GM23248 (cell line): ENCODE data around the gene STARD4. TPM values are rescaled to one million over a fixed set of nuclear protein-coding genes. Genes with fewer than 3 reads are reported as not detected.
A peak's percentile ranks its signal among the peaks of the same experiment; 100 is the strongest.

Experiments
- DNase-seq: peaks from one replicate; pipeline ENCODE4 v3.0.0-alpha.2; 2015
- H2AFZ ChIP-seq: fragments of 200-600 bp; sonication (generic); 2 replicates; pipeline ENCODE4 v1.6.1; 2016; ENCODE audit warnings: antibody characterized with exemption
- H3F3A ChIP-seq: fragments of 200-600 bp; sonication (generic); 2 replicates; pipeline ENCODE4 v1.6.1; 2016; ENCODE audit warnings: mild to moderate bottlenecking, antibody characterized with exemption, mixed run types; ENCODE audit not compliant: insufficient read depth
- H3K27ac ChIP-seq: fragments of 200-600 bp; sonication (generic); 2 replicates; pipeline ENCODE4 v1.5.1; 2016; ENCODE audit warnings: mild to moderate bottlenecking
- H3K27me3 ChIP-seq: fragments of 200-600 bp; sonication (generic); replicated peaks from 2 replicates; pipeline ENCODE4 v1.6.1; 2016; ENCODE audit warnings: mild to moderate bottlenecking; ENCODE audit not compliant: insufficient read depth
- H3K36me3 ChIP-seq: fragments of 200-600 bp; sonication (generic); 2 replicates; pipeline ENCODE4 v1.6.1; 2016; ENCODE audit warnings: low read depth, mild to moderate bottlenecking
- H3K4me1 ChIP-seq: fragments of 200-600 bp; sonication (generic); 2 replicates; pipeline ENCODE4 v1.6.1; 2016; ENCODE audit warnings: mild to moderate bottlenecking; ENCODE audit not compliant: insufficient read depth
- H3K4me2 ChIP-seq: fragments of 200-600 bp; sonication (generic); one replicate; pipeline ENCODE4 v1.6.1; 2016; ENCODE audit warnings: mild to moderate bottlenecking; ENCODE audit not compliant: unreplicated experiment
- H3K4me3 ChIP-seq: fragments of 200-600 bp; sonication (generic); 2 replicates; pipeline ENCODE4 v1.5.1; 2016; ENCODE audit warnings: mild to moderate bottlenecking
- H3K79me2 ChIP-seq: fragments of 200-600 bp; sonication (generic); 2 replicates; pipeline ENCODE4 v1.6.1; 2016; ENCODE audit warnings: mild to moderate bottlenecking; ENCODE audit not compliant: insufficient read depth
- H3K9ac ChIP-seq: fragments of 200-600 bp; sonication (generic); 2 replicates; pipeline ENCODE4 v1.6.1; 2016; ENCODE audit warnings: mild to moderate bottlenecking
- H3K9me2 ChIP-seq: fragments of 200-600 bp; sonication (generic); 2 replicates; pipeline ENCODE4 v1.6.1; 2016; ENCODE audit warnings: mixed run types, mild to moderate bottlenecking, moderate library complexity; ENCODE audit not compliant: insufficient read depth
- H3K9me3 ChIP-seq: fragments of 200-600 bp; sonication (generic); one replicate; pipeline ENCODE4 v1.6.1; 2017; ENCODE audit warnings: low read depth
- H4K20me1 ChIP-seq: fragments of 200-600 bp; sonication (generic); 2 replicates; pipeline ENCODE4 v1.6.0; 2016; ENCODE audit not compliant: insufficient read depth
- EZH2 ChIP-seq: fragments of 200-600 bp; sonication (generic); IDR thresholded peaks from 2 replicates; pipeline ENCODE4 v1.6.1; 2018; ENCODE audit warnings: antibody characterized with exemption, mild to moderate bottlenecking; ENCODE audit not compliant: insufficient read depth, poor library complexity, severe bottlenecking
- EZH2phosphoT487 ChIP-seq: fragments of 200-600 bp; sonication (generic); IDR thresholded peaks from 2 replicates; pipeline ENCODE4 v1.6.1; 2018; ENCODE audit warnings: antibody characterized with exemption, moderate library complexity, mild to moderate bottlenecking, low read depth; ENCODE audit not compliant: insufficient read depth
- WGBS, 2 experiments: methylation state at CpG; one replicate each; pipeline ENCODE4 v1.1.6; 2015 to 2017; ENCODE audit warnings: low lambda C conversion rate in 2 of 2, low coverage in 1 of 2; ENCODE audit errors: missing lambda C conversion rate in 2 of 2; 5-methylcytosine and 5-hydroxymethylcytosine counted together
- in situ Hi-C: fragments of 300-500 bp; cut with MboI; formaldehyde crosslinking; loops from 2 replicates; pipeline ENCODE4 v1.15.0; 2020
- polyA plus RNA-seq: library from polyadenylated mRNA; unstranded; fragments of >200 nt; fragmentation: Nextera tagmentation; extraction: Ambion mirVana; gene quantifications from 2 replicates; pipeline ENCODE4 v1.2.1, GENCODE V29; 2016
- total RNA-seq: library from RNA; depleted of rRNA; stranded (reverse); fragments of >200 nt; shearing (Covaris generic); gene quantifications from 2 replicates; pipeline ENCODE4 v1.2.3, GENCODE V29; 2014

The STARD4 gene
- total and polyA plus RNA-seq, 2 experiments from 2014 or later, result 21.1 to 45.3 TPM

DNA sequence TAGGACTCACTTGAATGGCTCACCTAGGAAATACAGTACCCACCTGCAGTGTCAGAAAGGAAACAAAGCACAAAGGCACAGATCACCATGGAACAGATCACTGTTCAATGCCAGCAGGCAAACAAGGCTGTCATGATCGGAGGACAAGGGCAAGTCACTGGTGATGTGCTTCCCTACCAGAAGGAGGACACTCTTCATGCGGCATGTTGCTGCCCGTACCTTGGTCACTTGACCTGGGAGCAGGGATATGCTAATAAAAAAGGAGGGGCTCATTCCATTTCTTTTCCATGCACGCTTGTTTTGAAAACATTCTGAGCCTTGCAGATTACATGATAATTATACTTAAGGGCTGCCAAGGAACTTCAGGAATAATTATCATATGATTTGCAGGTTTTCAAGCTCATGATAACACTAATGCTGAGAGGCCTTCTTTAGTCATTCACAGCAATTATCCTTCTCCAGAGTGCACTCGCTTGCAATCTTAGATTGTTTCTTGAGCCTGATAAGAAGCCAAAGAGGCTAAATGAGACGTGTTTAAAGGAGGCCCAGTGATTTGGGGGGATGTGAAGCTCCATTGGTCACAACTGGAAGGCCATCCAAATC, 36.1 kb upstream of the STARD4 start:
- no peaks in the 10 kb centered on the region for H4K20me1 ChIP-seq
- peaks cover 23% of the 10 kb centered on the region for H3F3A ChIP-seq
- H3K27ac ChIP-seq, result no peak overlapping the region
- H3K36me3 ChIP-seq, result no peaks in the 10 kb centered on the region
- DNase-seq, result no peak
- in situ Hi-C loops, result loop anchor here (5.0 kb wide), 1 partner anchor 594 kb away; no protein-coding TSS in a partner anchor
- H3K9me2 ChIP-seq, result no peaks in the 10 kb centered on the region
- H3K4me1 ChIP-seq, result peaks cover 30% of the 10 kb centered on the region
- no peak overlapping the region for H2AFZ ChIP-seq
- H3K4me3 ChIP-seq, result no peak overlapping the region
- no peaks in the 10 kb centered on the region for H3K79me2 ChIP-seq
- no peaks in the 10 kb centered on the region for H3K27me3 ChIP-seq
- H3K9ac ChIP-seq, result no peak overlapping the region
- H3K4me2 ChIP-seq, result peak overlapping the region; percentile 2
- WGBS, 2 experiments, result 91% methylated on average over 6 of the region's 6 CpGs
- no peaks in the 10 kb centered on the region for H3K9me3 ChIP-seq
- no peak for TF ChIP-seq EZH2phosphoT487
- no peak for TF ChIP-seq EZH2

DNA sequence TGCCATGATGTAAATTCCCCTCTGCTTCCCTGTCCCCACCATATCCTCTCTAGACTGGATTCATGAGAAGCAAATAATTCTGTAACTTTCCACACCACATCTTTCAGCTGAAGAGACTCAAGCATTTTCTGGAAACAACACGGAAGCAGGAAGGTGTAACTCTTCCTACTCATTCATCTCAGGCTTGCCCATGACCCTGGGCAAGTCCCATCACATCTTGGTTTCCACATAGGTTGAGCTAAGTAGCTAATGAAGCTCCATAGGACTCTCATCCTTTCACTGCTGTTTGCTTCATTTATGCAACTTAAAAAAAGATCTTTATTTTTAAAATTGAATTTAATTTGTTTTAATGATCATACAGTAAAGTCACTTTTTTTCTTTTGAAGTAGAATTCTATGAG, 32.7 kb upstream of the STARD4 start:
- no peak for TF ChIP-seq EZH2
- WGBS, 2 experiments, result 67 to 74% methylated on average over 1 of the region's 1 CpG
- Histone ChIP-seq H2AFZ (no peak overlapping the region), H3K79me2 (no peaks in the 10 kb centered on the region), H3K4me2 (no peak overlapping the region), H3K9me3 (no peaks in the 10 kb centered on the region), H3K9me2 (no peaks in the 10 kb centered on the region), H4K20me1 (no peaks in the 10 kb centered on the region), H3K27ac (no peak overlapping the region), H3K4me3 (no peak overlapping the region), H3K4me1 (peaks cover 13% of the 10 kb centered on the region; the same call in 1 of the 2 replicates), H3F3A (peaks cover 3% of the 10 kb centered on the region; the same call in 1 of the 2 replicates), H3K27me3 (no peaks in the 10 kb centered on the region), H3K36me3 (no peaks in the 10 kb centered on the region), H3K9ac (no peak overlapping the region)
- DNase-seq, result no peak
- in situ Hi-C loops, result loop anchor here (5.0 kb wide), 1 partner anchor 597 kb away; no protein-coding TSS in a partner anchor

DNA sequence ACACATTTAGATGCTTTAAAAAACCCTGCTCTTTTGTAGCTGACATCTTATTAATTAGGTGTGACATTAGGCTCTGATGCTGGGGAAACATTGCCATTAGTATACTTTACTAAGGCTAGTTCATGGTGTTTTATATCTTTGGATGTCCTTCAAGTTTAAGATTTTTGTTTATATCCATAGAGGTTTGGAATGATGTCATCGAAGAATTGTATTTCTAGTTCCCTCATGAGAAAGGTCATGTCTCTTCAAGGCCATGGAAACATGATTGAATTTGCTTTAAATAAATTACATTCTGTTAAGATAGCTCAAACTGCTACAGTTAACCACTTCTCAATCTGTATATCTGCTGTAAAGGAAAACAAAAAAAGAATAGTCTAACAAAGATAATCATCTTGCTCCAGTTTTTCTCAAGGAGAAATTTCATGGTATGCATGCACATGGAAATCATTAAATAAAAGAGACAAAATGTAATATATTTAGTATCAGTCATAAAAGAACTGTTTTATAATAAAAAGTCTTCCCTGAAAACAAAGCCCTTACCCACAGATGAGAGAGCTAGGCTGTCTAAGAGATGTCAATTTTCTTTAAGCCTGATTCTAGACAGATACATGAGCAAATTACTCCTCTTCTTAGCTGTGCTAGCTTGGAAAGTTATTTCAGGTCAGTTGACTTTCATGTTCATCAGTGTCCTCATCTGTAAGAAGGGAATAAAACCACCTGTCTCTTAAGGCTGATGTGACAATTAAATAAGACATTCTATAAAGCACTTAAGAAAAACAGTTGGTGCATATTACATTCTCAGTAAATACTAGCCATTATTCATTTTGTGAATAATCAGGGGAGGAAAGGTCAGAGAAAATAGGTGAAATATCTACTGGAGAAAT, 25.0 kb upstream of the STARD4 start:
- DNase-seq, result no peak
- Histone ChIP-seq H3F3A (peaks cover 9% of the 10 kb centered on the region; the same call in 1 of the 2 replicates), H4K20me1 (no peaks in the 10 kb centered on the region), H3K9me2 (no peaks in the 10 kb centered on the region), H3K9me3 (no peaks in the 10 kb centered on the region), H3K4me2 (no peak overlapping the region), H3K36me3 (no peaks in the 10 kb centered on the region), H3K9ac (no peak overlapping the region), H3K27me3 (no peaks in the 10 kb centered on the region), H3K79me2 (no peaks in the 10 kb centered on the region), H3K27ac (no peak overlapping the region), H2AFZ (no peak overlapping the region), H3K4me3 (no peak overlapping the region), H3K4me1 (peaks cover 19% of the 10 kb centered on the region)
- in situ Hi-C loops, result no loop called here
- 26 to 31% methylated on average over 1 of the region's 1 CpG for WGBS, 2 experiments
- no peak for TF ChIP-seq EZH2

DNA sequence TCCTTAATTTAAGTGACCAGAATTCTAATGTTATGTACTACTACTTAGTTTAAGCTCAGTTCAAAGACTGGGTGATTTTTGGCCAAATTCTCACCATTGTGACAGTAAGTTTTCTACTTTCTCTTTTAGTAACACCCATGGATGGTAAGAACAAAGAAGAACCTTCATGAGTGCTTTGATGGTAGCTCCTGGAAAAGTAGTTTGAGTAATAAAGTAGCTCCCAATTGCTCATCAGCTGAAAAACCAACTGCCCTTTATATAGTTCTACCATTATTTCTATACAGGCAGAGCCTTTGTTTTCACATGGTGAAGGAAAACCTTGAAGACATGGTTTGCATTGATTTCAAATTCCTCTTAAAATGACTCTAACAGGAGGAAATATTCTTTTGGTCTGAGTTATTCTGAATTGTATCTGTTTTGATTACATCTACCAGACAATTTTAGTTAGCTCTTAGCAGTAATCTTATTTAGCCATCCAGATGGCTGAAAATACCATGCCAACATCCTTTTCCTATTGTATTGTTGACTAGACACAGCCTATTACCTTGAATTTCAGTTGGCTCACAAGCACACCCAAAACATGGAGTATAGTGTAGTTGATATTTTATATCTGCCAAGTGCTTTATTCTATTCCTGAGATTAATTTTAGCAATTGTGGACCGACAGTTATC, 23.7 kb upstream of the STARD4 start:
- no peaks in the 10 kb centered on the region for H3K27me3 ChIP-seq
- H3K79me2 ChIP-seq, result no peaks in the 10 kb centered on the region
- no peak overlapping the region for H2AFZ ChIP-seq
- H3F3A ChIP-seq, result peaks cover 9% of the 10 kb centered on the region; the same call in 1 of the 2 replicates
- no peaks in the 10 kb centered on the region for H3K9me3 ChIP-seq
- peaks cover 19% of the 10 kb centered on the region for H3K4me1 ChIP-seq
- no peaks in the 10 kb centered on the region for H4K20me1 ChIP-seq
- WGBS, 2 experiments, result 82 to 92% methylated on average over 1 of the region's 1 CpG
- no peak overlapping the region for H3K4me2 ChIP-seq
- in situ Hi-C loops, result no loop called here
- H3K9ac ChIP-seq, result no peak overlapping the region
- no peak overlapping the region for H3K4me3 ChIP-seq
- TF ChIP-seq EZH2, result no peak
- TF ChIP-seq EZH2phosphoT487, result no peak
- H3K9me2 ChIP-seq, result no peaks in the 10 kb centered on the region
- H3K27ac ChIP-seq, result no peak overlapping the region
- H3K36me3 ChIP-seq, result no peaks in the 10 kb centered on the region
- DNase-seq, result no peak
